Fibroblast of mammary gland (primary cell): Measurements from ENCODE around the gene PLXDC2.

Source experiments
- DNase-seq: peaks from one replicate; pipeline ENCODE4 v3.0.0-alpha.2; 2010; ENCODE audit warnings: low read depth
- H3K4me3 ChIP-seq: 2 replicates; pipeline ENCODE4 v1.5.1; 2011; ENCODE audit warnings: low read depth, mild to moderate bottlenecking, low read length, moderate library complexity; ENCODE audit not compliant: control insufficient read depth
- CTCF ChIP-seq: conservative IDR thresholded peaks from 2 replicates; pipeline ENCODE4 v1.5.1; 2011; ENCODE audit warnings: low read depth, low read length, inconsistent platforms; ENCODE audit not compliant: control insufficient read depth, insufficient read depth

PLXDC2 gene

GRCh38 chr10:19968745-19969144 is 152.5 kb downstream of the PLXDC2 start:
- peak; percentile 38 for DNase-seq
- TF ChIP-seq CTCF, result no peak
- H3K4me3 ChIP-seq, result no peak overlapping the region

- no peak overlapping the region for H3K4me3 ChIP-seq
- TF ChIP-seq CTCF, result no peak
- DNase-seq, result no peak
Observed at GRCh38 chr10:19970256-19970655, 154.0 kb downstream of the PLXDC2 start.

- no peak for DNase-seq
- TF ChIP-seq CTCF, result no peak
- no peak overlapping the region for H3K4me3 ChIP-seq
Observed at GRCh38 chr10:19970717-19971116, 154.5 kb downstream of the PLXDC2 start.

- no peak for DNase-seq
- TF ChIP-seq CTCF, result no peak
- no peak overlapping the region for H3K4me3 ChIP-seq
Observed at GRCh38 chr10:19971343-19972052, 155.3 kb downstream of the PLXDC2 start.

GRCh38 chr10:19974138-19974537 is 157.9 kb downstream of the PLXDC2 start:
- no peak for TF ChIP-seq CTCF
- no peak for DNase-seq
- no peak overlapping the region for H3K4me3 ChIP-seq

- no peak overlapping the region for H3K4me3 ChIP-seq
- no peak for DNase-seq
- no peak for TF ChIP-seq CTCF
Observed at GRCh38 chr10:19974554-19974953, 158.3 kb downstream of the PLXDC2 start.
